ENCODE data around the gene ETV3. TPM values are rescaled to one million over a fixed set of nuclear protein-coding genes. Genes with fewer than 3 reads are reported as not detected.

Gene ETV3
- total RNA-seq, 1 experiment from 2014 or later: 6.5 TPM

- in situ Hi-C loops (cut with HindIII; ENCODE audit: low sequenced_read_pairs): no loop called here
- DNase-seq (ENCODE audit: low spot score): no peak
Measured at GRCh38 chr1:157077394-157077793, 60.8 kb downstream of the ETV3 start.

- peak; percentile 49 for DNase-seq (ENCODE audit: low spot score)
- in situ Hi-C loops (cut with HindIII; ENCODE audit: low sequenced_read_pairs): no loop called here
Measured at GRCh38 chr1:157073944-157074685, 64.1 kb downstream of the ETV3 start.

Other genes starting within 250 kb of the ETV3 start
- 6.6 and 7.1 TPM in 2 replicates for gene PEAR1, start 244.7 kb downstream of the ETV3 start, total RNA-seq (2014; rRNA removed; shearing (Covaris generic))
- not detected in 2 replicates for gene LRRC71, start 217.8 kb downstream of the ETV3 start, total RNA-seq (2014; rRNA removed; shearing (Covaris generic))
- gene ARHGEF11, start 92.7 kb downstream of the ETV3 start, total RNA-seq (2014; rRNA removed; shearing (Covaris generic)): 20.3 and 23.1 TPM in 2 replicates
- not detected in 2 replicates for gene ETV3L, start 38.6 kb downstream of the ETV3 start, total RNA-seq (2014; rRNA removed; shearing (Covaris generic))

Data from G401 (cell line).